Neuron (in vitro differentiated cells): ENCODE results near the gene NUP133.
"Not testable (repeated sequence)": the region's sequence is repeated elsewhere in the genome, so short reads cannot be mapped to it uniquely, and the experiment has no call there.

ENCODE experiments used
- H2AFZ ChIP-seq: one replicate; pipeline ENCODE4 v1.6.1; 2013; ENCODE audit warnings: low read depth, mild to moderate bottlenecking, inconsistent platforms, low read length, moderate library complexity
- H3K27me3 ChIP-seq: one replicate; pipeline ENCODE4 v1.6.1; 2013; ENCODE audit warnings: low read length; ENCODE audit not compliant: insufficient read depth
- H3K36me3 ChIP-seq: one replicate; pipeline ENCODE4 v1.6.1; 2013; ENCODE audit warnings: low read length; ENCODE audit not compliant: insufficient read depth
- H3K4me1 ChIP-seq: one replicate; pipeline ENCODE4 v1.6.1; 2013; ENCODE audit warnings: low read length; ENCODE audit not compliant: insufficient read depth
- H3K4me3 ChIP-seq: 2 replicates; pipeline ENCODE4 v1.5.1; 2013; ENCODE audit warnings: mild to moderate bottlenecking, low read length, moderate library complexity
- H3K9me3 ChIP-seq: one replicate; pipeline ENCODE4 v1.6.1; 2013; ENCODE audit warnings: low read length

Gene NUP133

DNA sequence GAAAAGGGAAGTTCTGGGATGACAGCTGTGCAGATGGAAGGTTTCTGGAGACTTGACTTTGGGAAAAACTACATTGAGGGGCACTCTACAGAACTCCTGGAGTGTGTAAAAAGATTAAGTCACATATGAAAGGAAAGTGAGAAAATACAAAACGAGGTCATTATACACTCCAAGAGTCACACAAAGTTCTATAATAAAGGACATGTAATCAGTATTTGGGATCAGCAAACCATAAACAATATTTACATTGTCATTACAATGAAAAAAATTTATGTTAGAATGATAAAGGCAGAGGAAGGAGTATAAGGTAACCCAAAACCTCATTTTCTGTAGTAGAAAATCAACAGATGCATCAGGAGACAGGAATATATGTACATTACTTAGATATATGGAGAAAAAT lies 22.8 kb downstream of the NUP133 start:
- H3K36me3 ChIP-seq = peaks cover 80% of the 10 kb centered on the region

DNA sequence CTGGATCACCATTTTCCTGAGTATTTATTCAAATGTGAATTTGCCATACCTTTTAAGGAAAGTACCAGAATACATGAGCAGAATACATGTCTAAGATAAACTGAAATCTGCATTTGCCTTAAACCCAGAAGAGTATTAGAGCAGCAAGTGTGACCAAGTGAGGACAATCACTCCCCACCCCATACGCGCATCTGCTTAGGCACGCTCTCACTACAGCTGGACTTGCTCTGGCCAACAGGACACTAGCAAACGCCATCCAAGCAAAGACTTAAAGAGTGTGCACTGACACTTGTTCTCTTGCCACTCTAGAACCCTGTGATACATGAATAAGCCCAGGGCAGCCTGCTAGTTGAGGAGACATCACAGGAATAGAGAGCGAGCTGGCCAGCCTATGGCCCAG lies 25.6 kb downstream of the NUP133 start:
- no peaks in the 10 kb centered on the region for H3K27me3 ChIP-seq
- H3K9me3 ChIP-seq = no peaks in the 10 kb centered on the region
- H2AFZ ChIP-seq = no peak overlapping the region
- no peak overlapping the region for H3K4me3 ChIP-seq
- H3K4me1 ChIP-seq = no peaks in the 10 kb centered on the region
- peaks cover 76% of the 10 kb centered on the region for H3K36me3 ChIP-seq

More for the DNA sequence above, 22.8 kb downstream of the NUP133 start:
- no peak overlapping the region for H2AFZ ChIP-seq
- no peak overlapping the region for H3K4me3 ChIP-seq
- no peaks in the 10 kb centered on the region for H3K4me1 ChIP-seq
- H3K9me3 ChIP-seq = no peaks in the 10 kb centered on the region
- H3K27me3 ChIP-seq = no peaks in the 10 kb centered on the region

GRCh38 chr1:229480495-229480894 lies 27.6 kb downstream of the NUP133 start:
- no peaks in the 10 kb centered on the region for H3K4me1 ChIP-seq
- no peak overlapping the region for H2AFZ ChIP-seq
- peaks cover 66% of the 10 kb centered on the region for H3K36me3 ChIP-seq
- no peaks in the 10 kb centered on the region for H3K9me3 ChIP-seq
- H3K27me3 ChIP-seq = no peaks in the 10 kb centered on the region
- H3K4me3 ChIP-seq = no peak overlapping the region

GRCh38 chr1:229479660-229480399 lies 28.3 kb downstream of the NUP133 start:
- H3K9me3 ChIP-seq = no peaks in the 10 kb centered on the region
- H2AFZ ChIP-seq = no peak overlapping the region
- no peak overlapping the region for H3K4me3 ChIP-seq
- H3K36me3 ChIP-seq = peaks cover 65% of the 10 kb centered on the region
- no peaks in the 10 kb centered on the region for H3K27me3 ChIP-seq
- H3K4me1 ChIP-seq = no peaks in the 10 kb centered on the region

GRCh38 chr1:229478852-229479251 lies 29.3 kb downstream of the NUP133 start:
- no peaks in the 10 kb centered on the region for H3K9me3 ChIP-seq
- H3K27me3 ChIP-seq = no peaks in the 10 kb centered on the region
- H3K4me1 ChIP-seq = no peaks in the 10 kb centered on the region
- H3K4me3 ChIP-seq = no peak overlapping the region
- H2AFZ ChIP-seq = no peak overlapping the region
- H3K36me3 ChIP-seq = peaks cover 62% of the 10 kb centered on the region

GRCh38 chr1:229475859-229476258 lies 32.3 kb downstream of the NUP133 start:
- H3K4me1 ChIP-seq, H3K27me3 ChIP-seq, H2AFZ ChIP-seq, H3K9me3 ChIP-seq, H3K4me3 ChIP-seq: not testable (repeated sequence)
- peaks cover 57% of the 10 kb centered on the region for H3K36me3 ChIP-seq

- no peaks in the 10 kb centered on the region for H3K9me3 ChIP-seq
- no peaks in the 10 kb centered on the region for H3K4me1 ChIP-seq
- H2AFZ ChIP-seq = no peak overlapping the region
- H3K4me3 ChIP-seq = no peak overlapping the region
- peaks cover 63% of the 10 kb centered on the region for H3K36me3 ChIP-seq
- no peaks in the 10 kb centered on the region for H3K27me3 ChIP-seq
These were observed 33.6 kb downstream of the NUP133 start for GRCh38 chr1:229474509-229474908.

- Histone ChIP-seq H3K4me1 (no peaks in the 10 kb centered on the region), H3K36me3 (peaks cover 66% of the 10 kb centered on the region), H3K9me3 (no peaks in the 10 kb centered on the region), H3K4me3 (no peak overlapping the region), H3K27me3 (no peaks in the 10 kb centered on the region), H2AFZ (no peak overlapping the region)
These were observed 37.0 kb downstream of the NUP133 start for GRCh38 chr1:229471175-229471574.

DNA sequence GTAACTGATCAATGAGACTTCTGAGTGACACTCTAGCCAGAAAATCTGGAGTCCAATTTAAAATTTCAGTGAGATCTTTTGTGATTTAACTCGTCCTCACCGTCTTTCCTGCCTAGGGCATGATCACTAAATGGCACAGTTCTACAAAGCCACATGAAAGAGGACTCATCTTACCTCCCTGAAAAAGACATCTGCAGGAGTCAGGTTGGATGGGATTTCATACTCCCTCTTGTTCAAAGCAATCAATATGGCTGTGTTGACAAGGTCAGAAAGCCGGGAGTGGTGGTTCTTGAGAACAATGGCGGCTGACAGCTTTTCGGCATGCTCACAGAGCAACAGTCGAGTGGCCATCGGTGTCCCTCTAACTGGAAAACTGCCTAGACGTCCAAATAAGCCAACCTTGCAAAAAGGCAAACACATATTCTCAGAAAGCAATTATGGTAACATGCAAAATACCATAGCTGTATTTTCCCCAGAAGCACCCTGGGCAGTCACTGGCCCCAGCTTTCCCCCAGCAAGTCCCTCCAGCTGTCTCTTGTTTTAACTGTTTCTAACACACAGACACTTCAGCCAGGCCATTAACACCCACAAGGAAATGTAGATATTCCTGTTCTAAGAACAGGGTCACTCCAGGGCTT lies 37.6 kb downstream of the NUP133 start:
- H3K4me1 ChIP-seq = no peaks in the 10 kb centered on the region
- no peaks in the 10 kb centered on the region for H3K27me3 ChIP-seq
- H3K4me3 ChIP-seq = no peak overlapping the region
- no peak overlapping the region for H2AFZ ChIP-seq
- no peaks in the 10 kb centered on the region for H3K9me3 ChIP-seq
- peaks cover 70% of the 10 kb centered on the region for H3K36me3 ChIP-seq

DNA sequence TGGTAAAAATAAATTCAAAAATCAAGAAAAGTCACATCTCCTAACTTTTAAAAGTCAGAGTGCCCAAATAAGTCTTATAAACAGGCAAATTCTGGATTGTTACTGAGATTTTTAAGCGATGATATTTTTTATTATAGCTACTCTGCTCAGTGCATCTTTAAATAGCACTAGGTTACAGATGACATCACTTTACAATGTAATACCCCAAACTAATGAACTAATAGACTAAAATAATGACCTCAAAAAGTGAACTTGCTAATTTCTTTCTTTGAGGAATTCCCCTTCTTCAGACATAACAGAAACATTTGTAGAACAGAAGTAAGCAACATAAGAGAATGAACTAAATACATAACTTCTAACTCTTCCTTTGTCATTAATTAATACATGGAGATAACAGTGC lies 41.3 kb downstream of the NUP133 start:
- Histone ChIP-seq H3K9me3 (no peaks in the 10 kb centered on the region), H3K4me3 (no peak overlapping the region), H2AFZ (no peak overlapping the region), H3K36me3 (peaks cover 85% of the 10 kb centered on the region), H3K27me3 (no peaks in the 10 kb centered on the region), H3K4me1 (no peaks in the 10 kb centered on the region)

GRCh38 chr1:229464672-229465071 lies 43.5 kb downstream of the NUP133 start:
- Histone ChIP-seq H3K36me3 (peaks cover 85% of the 10 kb centered on the region), H3K27me3 (no peaks in the 10 kb centered on the region), H3K9me3 (no peaks in the 10 kb centered on the region), H2AFZ (no peak overlapping the region), H3K4me1 (no peaks in the 10 kb centered on the region), H3K4me3 (no peak overlapping the region)

DNA sequence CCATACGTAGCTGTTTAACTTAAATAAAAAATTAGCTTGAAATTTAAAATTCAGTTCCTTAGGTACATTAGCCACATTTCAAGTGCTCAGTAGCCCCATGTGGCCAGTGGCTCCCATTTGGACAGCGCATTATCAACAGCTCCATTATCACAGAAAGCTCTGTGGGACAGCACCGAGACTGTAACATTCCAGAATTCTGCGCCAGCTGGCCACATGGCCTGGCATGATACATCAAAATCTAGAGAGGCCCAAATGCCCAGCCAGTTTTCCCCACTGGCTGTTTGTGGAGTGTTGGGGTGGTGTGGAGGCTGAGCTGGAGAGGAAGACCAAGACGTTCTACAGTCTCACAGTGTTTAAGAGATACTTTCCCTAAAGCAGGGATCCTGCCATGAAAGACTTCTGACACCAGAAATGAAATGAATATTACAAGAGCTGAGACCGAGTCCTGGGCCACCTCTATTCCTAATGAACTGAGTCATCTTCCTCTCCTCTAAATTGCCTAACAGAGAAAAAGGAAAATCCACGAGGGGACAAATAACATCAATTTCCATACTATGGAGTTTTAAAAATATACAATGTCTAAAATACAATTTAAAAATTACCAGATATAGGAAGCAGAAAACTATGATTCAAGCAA lies 47.0 kb downstream of the NUP133 start:
- H3K36me3 ChIP-seq = peaks cover 86% of the 10 kb centered on the region
- H3K4me1 ChIP-seq = no peaks in the 10 kb centered on the region

DNA sequence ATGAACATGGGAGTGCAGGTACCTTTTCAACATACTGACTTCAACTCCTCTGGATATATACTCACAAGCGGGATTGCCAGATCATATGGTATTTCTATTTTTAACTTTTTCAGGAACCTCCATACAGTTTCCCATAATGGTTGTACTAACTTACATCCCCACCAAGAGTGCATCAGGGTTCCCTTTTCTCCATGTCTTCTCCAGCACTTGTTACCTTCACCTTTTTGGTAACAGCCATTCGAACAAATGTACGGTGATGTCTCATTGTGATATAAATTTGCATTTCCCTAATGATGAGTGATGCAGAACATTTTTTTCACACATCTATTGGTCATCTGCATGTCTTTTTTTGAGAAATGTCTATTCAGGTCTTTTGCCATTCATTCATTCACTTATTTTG lies 48.3 kb downstream of the NUP133 start:
- Histone ChIP-seq H3K4me3 (no peak overlapping the region), H3K4me1 (no peaks in the 10 kb centered on the region), H3K9me3 (no peaks in the 10 kb centered on the region), H3K36me3 (peaks cover 82% of the 10 kb centered on the region), H3K27me3 (no peaks in the 10 kb centered on the region), H2AFZ (no peak overlapping the region)

More for the DNA sequence above, 47.0 kb downstream of the NUP133 start:
- Histone ChIP-seq H3K9me3 (no peaks in the 10 kb centered on the region), H3K27me3 (no peaks in the 10 kb centered on the region), H2AFZ (no peak overlapping the region), H3K4me3 (no peak overlapping the region)
